IMR-90 (cell line): ENCODE measurements around the gene ENPEP. TPM values are rescaled to one million over a fixed set of nuclear protein-coding genes. Genes with fewer than 3 reads are reported as not detected.

Source experiments
- ATAC-seq: fragments of 200-7000 bp; cut with Tn5 transposase; 2 replicates; pipeline ENCODE4 v1.9.1; 2020; ENCODE audit warnings: low read depth, mild to moderate bottlenecking, moderate library complexity
- BruUV-seq: library from RNA; stranded (reverse); fragments of 400-500 nt; replicated peaks from 2 replicates; lab custom pipeline; 2021; lab: Mats Ljungman, UMichigan
- CTCF ChIA-PET: fragments of 300-600 bp; formaldehyde crosslinking; extraction: SDS; loops from one replicate; lab custom pipeline; 2021; ENCODE audit warnings: antibody characterized with exemption; lab: Yijun Ruan, JAX
- POLR2A ChIA-PET: fragments of 300-600 bp; sonication (Branson Sonifier 250); formaldehyde crosslinking; loops from one replicate; lab custom pipeline; 2022; ENCODE audit warnings: antibody characterized with exemption; ENCODE audit not compliant: unreplicated experiment; lab: Charles Lee
- DNase-seq: peaks from one replicate; pipeline ENCODE4 v3.0.0; 2013
- H2AFZ ChIP-seq: replicated peaks from 2 replicates; pipeline ENCODE3; 2013; ENCODE audit warnings: low read length, mild to moderate bottlenecking; ENCODE audit not compliant: poor library complexity
- H2AK5ac ChIP-seq: 2 replicates; pipeline ENCODE4 v1.6.1; 2013; ENCODE audit warnings: low read depth, low read length, inconsistent platforms
- H2AK9ac ChIP-seq: replicated peaks from 2 replicates; pipeline ENCODE3; 2013; ENCODE audit warnings: mild to moderate bottlenecking, low read depth, low read length, moderate library complexity; ENCODE audit not compliant: poor library complexity
- H2BK120ac ChIP-seq: 2 replicates; pipeline ENCODE4 v1.6.1; 2013; ENCODE audit warnings: low read depth, low read length, inconsistent platforms
- H2BK15ac ChIP-seq: 3 replicates; pipeline ENCODE4 v1.6.1; 2013; ENCODE audit warnings: low read depth, low read length, inconsistent platforms
- H2BK20ac ChIP-seq: 2 replicates; pipeline ENCODE4 v1.6.1; 2013; ENCODE audit warnings: low read depth, mild to moderate bottlenecking, inconsistent platforms, low read length, moderate library complexity
- H2BK5ac ChIP-seq: 2 replicates; pipeline ENCODE4 v1.6.1; 2013; ENCODE audit warnings: mild to moderate bottlenecking, low read depth, low read length, inconsistent platforms; ENCODE audit not compliant: poor library complexity, severe bottlenecking
- H3K14ac ChIP-seq: replicated peaks from 2 replicates; pipeline ENCODE4 v1.6.1; 2013; ENCODE audit warnings: low read depth, low read length, inconsistent platforms
- H3K18ac ChIP-seq: 2 replicates; pipeline ENCODE4 v1.6.1; 2013; ENCODE audit warnings: low read depth, low read length, control low read depth
- H3K23ac ChIP-seq: 2 replicates; pipeline ENCODE4 v1.6.1; 2013; ENCODE audit warnings: low read depth, low read length, inconsistent platforms
- H3K27ac ChIP-seq: 2 replicates; pipeline ENCODE4 v1.5.1; 2013; ENCODE audit warnings: mild to moderate bottlenecking, control low read depth, low read length; ENCODE audit not compliant: insufficient read depth
- H3K27me3 ChIP-seq: 2 replicates; pipeline ENCODE4 v1.6.1; 2013; ENCODE audit warnings: low read length; ENCODE audit not compliant: control insufficient read depth, insufficient read depth
- H3K36me3 ChIP-seq: 2 replicates; pipeline ENCODE4 v1.6.1; 2013; ENCODE audit warnings: low read length, mixed read lengths; ENCODE audit not compliant: control insufficient read depth, insufficient read depth
- H3K4ac ChIP-seq: 2 replicates; pipeline ENCODE4 v1.6.1; 2013; ENCODE audit warnings: low read depth, low read length, inconsistent platforms
- H3K4me1 ChIP-seq: 2 replicates; pipeline ENCODE4 v1.6.1; 2013; ENCODE audit warnings: low read length, mixed read lengths; ENCODE audit not compliant: control insufficient read depth, insufficient read depth
- H3K4me2 ChIP-seq: 2 replicates; pipeline ENCODE4 v1.6.1; 2013; ENCODE audit warnings: low read depth, mild to moderate bottlenecking, control low read depth, low read length, moderate library complexity
- H3K4me3 ChIP-seq: 2 replicates; pipeline ENCODE4 v1.5.1; 2013; ENCODE audit warnings: low read depth, mild to moderate bottlenecking, control low read depth, low read length, moderate library complexity; ENCODE audit not compliant: insufficient read depth
- H3K56ac ChIP-seq: 2 replicates; pipeline ENCODE4 v1.6.1; 2013; ENCODE audit warnings: low read length, inconsistent platforms; ENCODE audit not compliant: insufficient read depth; ENCODE audit errors: extremely low read depth
- H3K79me1 ChIP-seq, 2 experiments: 2 replicates each; pipeline ENCODE4 v1.6.1; 2013; ENCODE audit warnings: low read length in 2 of 2, inconsistent platforms in 1 of 2, low read depth in 1 of 2
- H3K9ac ChIP-seq: 2 replicates; pipeline ENCODE4 v1.6.1; 2013; ENCODE audit warnings: low read depth, low read length, control low read depth
- H3K9me1 ChIP-seq: 2 replicates; pipeline ENCODE4 v1.6.1; 2013; ENCODE audit warnings: low read length, inconsistent platforms; ENCODE audit not compliant: insufficient read depth
- H3K9me3 ChIP-seq: 2 replicates; pipeline ENCODE4 v1.6.1; 2013; ENCODE audit warnings: low read length; ENCODE audit not compliant: control insufficient read depth, insufficient read depth
- H4K20me1 ChIP-seq: 2 replicates; pipeline ENCODE4 v1.6.1; 2013; ENCODE audit warnings: low read length, inconsistent platforms; ENCODE audit not compliant: insufficient read depth
- H4K5ac ChIP-seq: 2 replicates; pipeline ENCODE4 v1.6.1; 2013; ENCODE audit warnings: mild to moderate bottlenecking, low read depth, low read length, control low read depth
- H4K8ac ChIP-seq, 2 experiments: 2 replicates each; pipeline ENCODE4 v1.6.1; 2013; ENCODE audit warnings: low read depth in 2 of 2, low read length in 2 of 2, control low read depth in 1 of 2, inconsistent platforms in 1 of 2
- H4K91ac ChIP-seq: 2 replicates; pipeline ENCODE4 v1.6.1; 2013; ENCODE audit warnings: low read depth, low read length, inconsistent platforms; ENCODE audit not compliant: insufficient read depth
- CHD1 ChIP-seq: IDR thresholded peaks from 2 replicates; pipeline ENCODE4 v1.6.1; 2012; ENCODE audit warnings: low read depth, low read length, improper control_type of control experiment
- NFE2L2 ChIP-seq: fragments of 150-350 bp; IDR thresholded peaks from 2 replicates; pipeline ENCODE4 v1.6.1; 2016; ENCODE audit warnings: low read depth, mild to moderate bottlenecking, low read length
- RAD21 ChIP-seq: IDR thresholded peaks from 2 replicates; pipeline ENCODE4 v1.6.1; 2012; ENCODE audit warnings: low read length, improper control_type of control experiment
- WGBS, 2 experiments: methylation state at CpG; one replicate each; pipeline versions ENCODE4 v1.1.5 to v1.1.7; 2013; ENCODE audit warnings: missing lambda C conversion rate in 2 of 2; ENCODE audit not compliant: insufficient read length in 1 of 2; ENCODE audit errors: extremely low coverage in 2 of 2; 5-methylcytosine and 5-hydroxymethylcytosine counted together
- dilution Hi-C: fragments of 300-500 bp; cut with HindIII; formaldehyde crosslinking; loops from one replicate; pipeline ENCODE4 v1.14.3; 2018; ENCODE audit warnings: low sequenced_read_pairs; ENCODE audit not compliant: unreplicated experiment
- in situ Hi-C: fragments of 300-500 bp; cut with MboI; formaldehyde crosslinking; loops from 3 replicates; pipeline ENCODE4 v1.14.3; 2019; ENCODE audit warnings: low sequenced_read_pairs, inconsistent platforms, mixed read lengths
- intact Hi-C: fragments of 100-400 bp; cut with micrococcal nuclease; formaldehyde crosslinking; loops from 2 replicates; pipeline ENCODE4 v1.10.0; 2022
- polyA plus RNA-seq, 3 experiments: library from polyadenylated mRNA; depleted of rRNA; stranded (reverse); fragments of >200 nt; gene quantifications; 2 replicates each; pipeline ENCODE4 v1.2.3, GENCODE V29; 2012; ENCODE audit warnings: low replicate concordance in 1 of 3
- total RNA-seq: library from RNA; depleted of rRNA; stranded (reverse); fragments of >200 nt; gene quantifications from 2 replicates; pipeline ENCODE4 v1.2.3, GENCODE V29; 2012
- TF ChIP-seq, protein P1 (sequence below): fragments of 150-350 bp; IDR thresholded peaks from 2 replicates; pipeline ENCODE4 v1.6.1; 2016; ENCODE audit warnings: low read depth, mild to moderate bottlenecking, low read length, moderate library complexity, borderline replicate concordance
- TF ChIP-seq, protein P2 (sequence below): conservative IDR thresholded peaks from 2 replicates; pipeline ENCODE4 v1.5.1; 2012; ENCODE audit warnings: mild to moderate bottlenecking, low read depth, low read length, improper control_type of control experiment

The ENPEP gene
- total and polyA plus RNA-seq, 2 of the 4 experiments (the other 2 are of a cell fraction) = 0.12 to 0.18 TPM

GRCh38 chr4:110503270-110504083 lies 27.5 kb downstream of the ENPEP start (continued):
- TF ChIP-seq, protein P1, sequence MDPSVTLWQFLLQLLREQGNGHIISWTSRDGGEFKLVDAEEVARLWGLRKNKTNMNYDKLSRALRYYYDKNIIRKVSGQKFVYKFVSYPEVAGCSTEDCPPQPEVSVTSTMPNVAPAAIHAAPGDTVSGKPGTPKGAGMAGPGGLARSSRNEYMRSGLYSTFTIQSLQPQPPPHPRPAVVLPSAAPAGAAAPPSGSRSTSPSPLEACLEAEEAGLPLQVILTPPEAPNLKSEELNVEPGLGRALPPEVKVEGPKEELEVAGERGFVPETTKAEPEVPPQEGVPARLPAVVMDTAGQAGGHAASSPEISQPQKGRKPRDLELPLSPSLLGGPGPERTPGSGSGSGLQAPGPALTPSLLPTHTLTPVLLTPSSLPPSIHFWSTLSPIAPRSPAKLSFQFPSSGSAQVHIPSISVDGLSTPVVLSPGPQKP = no peak

GRCh38 chr4:110504084-110504435 lies 28.1 kb downstream of the ENPEP start:
- no CpG with 5 or more reads among the region's 2 CpGs for WGBS, 2 experiments
- no peak overlapping the region for H3K23ac ChIP-seq
- no peak overlapping the region for H3K4ac ChIP-seq
- TF ChIP-seq CHD1 (no peak), RAD21 (no peak), NFE2L2 (no peak)
- TF ChIP-seq, protein P2, sequence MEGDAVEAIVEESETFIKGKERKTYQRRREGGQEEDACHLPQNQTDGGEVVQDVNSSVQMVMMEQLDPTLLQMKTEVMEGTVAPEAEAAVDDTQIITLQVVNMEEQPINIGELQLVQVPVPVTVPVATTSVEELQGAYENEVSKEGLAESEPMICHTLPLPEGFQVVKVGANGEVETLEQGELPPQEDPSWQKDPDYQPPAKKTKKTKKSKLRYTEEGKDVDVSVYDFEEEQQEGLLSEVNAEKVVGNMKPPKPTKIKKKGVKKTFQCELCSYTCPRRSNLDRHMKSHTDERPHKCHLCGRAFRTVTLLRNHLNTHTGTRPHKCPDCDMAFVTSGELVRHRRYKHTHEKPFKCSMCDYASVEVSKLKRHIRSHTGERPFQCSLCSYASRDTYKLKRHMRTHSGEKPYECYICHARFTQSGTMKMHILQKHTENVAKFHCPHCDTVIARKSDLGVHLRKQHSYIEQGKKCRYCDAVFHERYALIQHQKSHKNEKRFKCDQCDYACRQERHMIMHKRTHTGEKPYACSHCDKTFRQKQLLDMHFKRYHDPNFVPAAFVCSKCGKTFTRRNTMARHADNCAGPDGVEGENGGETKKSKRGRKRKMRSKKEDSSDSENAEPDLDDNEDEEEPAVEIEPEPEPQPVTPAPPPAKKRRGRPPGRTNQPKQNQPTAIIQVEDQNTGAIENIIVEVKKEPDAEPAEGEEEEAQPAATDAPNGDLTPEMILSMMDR = no peak
- H4K8ac ChIP-seq = no peak overlapping the region
- dilution Hi-C loops = no loop called here
- no peak overlapping the region for H3K4me2 ChIP-seq
- no peaks in the 10 kb centered on the region for H3K9me3 ChIP-seq
- no peaks in the 10 kb centered on the region for H3K79me1 ChIP-seq
- H4K91ac ChIP-seq = no peak overlapping the region
- H3K27me3 ChIP-seq = no peaks in the 10 kb centered on the region
- H2AK5ac ChIP-seq = no peak overlapping the region
- no peak overlapping the region for H2BK15ac ChIP-seq
- no peak overlapping the region for H3K9ac ChIP-seq
- H3K18ac ChIP-seq = no peak overlapping the region
- no peak overlapping the region for H3K4me3 ChIP-seq
- DNase-seq (no peak), ATAC-seq (no peak)
- no peak overlapping the region for H4K5ac ChIP-seq
- no peak overlapping the region for H2AFZ ChIP-seq
- BruUV-seq = no TSS peak
- no peak overlapping the region for H3K14ac ChIP-seq
- no peak overlapping the region for H2AK9ac ChIP-seq
- CTCF ChIA-PET = no interaction called here
- no peaks in the 10 kb centered on the region for H4K20me1 ChIP-seq
- H3K56ac ChIP-seq = no peak overlapping the region
- in situ Hi-C loops = loop anchor here (10.0 to 25.0 kb wide), 3 partner anchors 192 to 1092 kb away; no protein-coding TSS in a partner anchor
- POLR2A ChIA-PET = no interaction called here
- intact Hi-C loops = no loop called here
- H2BK120ac ChIP-seq = no peak overlapping the region
- no peaks in the 10 kb centered on the region for H3K4me1 ChIP-seq
- no peaks in the 10 kb centered on the region for H3K36me3 ChIP-seq
- H3K27ac ChIP-seq = no peak overlapping the region
- no peak overlapping the region for H2BK20ac ChIP-seq
- H3K9me1 ChIP-seq = no peaks in the 10 kb centered on the region
- no peak overlapping the region for H2BK5ac ChIP-seq
